CD14-positive monocyte (primary cell): Measurements from ENCODE around the gene TTC1. TPM values are rescaled to one million over a fixed set of nuclear protein-coding genes. Genes with fewer than 3 reads are reported as not detected.

Source experiments
- DNase-seq, 3 donors: peaks; one replicate each; pipeline ENCODE4 v3.0.0-alpha.2; 2011 to 2022
- H2AFZ ChIP-seq: 2 replicates; pipeline ENCODE4 v1.6.0; 2012; ENCODE audit warnings: mild to moderate bottlenecking, low read depth, low read length, inconsistent platforms; ENCODE audit not compliant: insufficient read depth, poor library complexity, severe bottlenecking
- H3K27ac ChIP-seq, 2 donors: 1 replicate in 1 of 2; 2 replicates in 1 of 2; pipeline ENCODE4 v1.5.1; 2012 to 2013; ENCODE audit warnings: low read length in 2 of 2, control low read depth in 1 of 2, inconsistent platforms in 1 of 2, low read depth in 1 of 2, mild to moderate bottlenecking in 1 of 2
- H3K27me3 ChIP-seq, 2 donors: one replicate each; pipeline versions ENCODE4 v1.6.0 to v1.6.1; 2011 to 2013; ENCODE audit warnings: low read length in 2 of 2; ENCODE audit not compliant: control insufficient read depth in 2 of 2, insufficient read depth in 2 of 2
- H3K36me3 ChIP-seq, 2 donors: replicated peaks in 1 of 2; 1 replicate in 1 of 2; 2 replicates in 1 of 2; pipeline versions ENCODE4 v1.5.1 to v1.6.1; 2012 to 2013; ENCODE audit warnings: low read length in 2 of 2, control low read depth in 1 of 2, inconsistent platforms in 1 of 2, mild to moderate bottlenecking in 1 of 2; ENCODE audit not compliant: insufficient read depth in 2 of 2, control insufficient read depth in 1 of 2
- H3K4me1 ChIP-seq, 2 donors: 1 replicate in 1 of 2; 2 replicates in 1 of 2; pipeline versions ENCODE4 v1.5.1 to v1.6.1; 2012 to 2013; ENCODE audit warnings: low read length in 2 of 2, control low read depth in 1 of 2, inconsistent platforms in 1 of 2, mild to moderate bottlenecking in 1 of 2, moderate library complexity in 1 of 2; ENCODE audit not compliant: insufficient read depth in 2 of 2, control insufficient read depth in 1 of 2
- H3K4me2 ChIP-seq: replicated peaks from 2 replicates; pipeline ENCODE3; 2012; ENCODE audit warnings: low read length, moderate library complexity, mild to moderate bottlenecking; ENCODE audit not compliant: poor library complexity, severe bottlenecking; ENCODE audit errors: extremely low read depth
- H3K4me3 ChIP-seq, 3 experiments: fragments of 200-600 bp in 1 of 3; sonication (generic) in 1 of 3; replicated peaks in 1 of 3; 1 replicate in 2 of 3; 2 replicates in 1 of 3; pipeline ENCODE4 v1.5.1; 2011 to 2013; ENCODE audit warnings: low read length in 3 of 3, mild to moderate bottlenecking in 3 of 3, control low read depth in 2 of 3, low read depth in 2 of 3, inconsistent platforms in 1 of 3, moderate library complexity in 1 of 3
- H3K79me2 ChIP-seq: 2 replicates; pipeline ENCODE4 v1.6.0; 2012; ENCODE audit warnings: mild to moderate bottlenecking, control low read depth, inconsistent platforms, low read length, moderate library complexity; ENCODE audit not compliant: insufficient read depth
- H3K9ac ChIP-seq: 2 replicates; pipeline ENCODE4 v1.6.0; 2017; ENCODE audit warnings: low read length, mild to moderate bottlenecking; ENCODE audit not compliant: insufficient read depth, poor library complexity, severe bottlenecking
- H3K9me3 ChIP-seq, 2 donors: replicated peaks in 1 of 2; 1 replicate in 1 of 2; 2 replicates in 1 of 2; pipeline versions ENCODE4 v1.5.1 to v1.6.1; 2012 to 2013; ENCODE audit warnings: low read length in 2 of 2, control low read depth in 1 of 2; ENCODE audit not compliant: control insufficient read depth in 1 of 2, insufficient read depth in 1 of 2
- H4K20me1 ChIP-seq: 2 replicates; pipeline ENCODE4 v1.6.0; 2012; ENCODE audit warnings: mild to moderate bottlenecking, low read length, control low read depth, moderate library complexity; ENCODE audit not compliant: insufficient read depth
- H3K27ac Mint-ChIP-seq, 7 donors: one replicate each; pipeline ENCODE4 v1.8.0; 2020; ENCODE audit warnings: mild to moderate bottlenecking in 7 of 7, mixed read lengths in 7 of 7, moderate library complexity in 6 of 7, inconsistent platforms in 2 of 7
- H3K27me3 Mint-ChIP-seq, 3 donors: one replicate each; pipeline ENCODE4 v1.8.0; 2021 to 2022; ENCODE audit warnings: low read depth in 3 of 3, mild to moderate bottlenecking in 3 of 3, mixed read lengths in 3 of 3, moderate library complexity in 3 of 3, inconsistent platforms in 1 of 3
- H3K36me3 Mint-ChIP-seq, 2 donors: one replicate each; pipeline ENCODE4 v1.8.0; 2020; ENCODE audit warnings: mixed read lengths in 2 of 2, inconsistent platforms in 1 of 2, mild to moderate bottlenecking in 1 of 2
- H3K4me1 Mint-ChIP-seq: one replicate; pipeline ENCODE4 v1.8.0; 2020; ENCODE audit warnings: mild to moderate bottlenecking, mixed read lengths
- H3K4me3 Mint-ChIP-seq, 2 donors: one replicate each; pipeline ENCODE4 v1.8.0; 2020; ENCODE audit warnings: mild to moderate bottlenecking in 2 of 2, mixed read lengths in 2 of 2, moderate library complexity in 1 of 2
- H3K9me3 Mint-ChIP-seq, 7 donors: one replicate each; pipeline ENCODE4 v1.8.0; 2020 to 2022; ENCODE audit warnings: mixed read lengths in 7 of 7, mild to moderate bottlenecking in 6 of 7, moderate library complexity in 6 of 7, inconsistent platforms in 2 of 7
- CTCF ChIP-seq: fragments of 200-600 bp; IDR thresholded peaks from one replicate; pipeline ENCODE4 v1.8.0; 2022; ENCODE audit warnings: antibody characterized with exemption, mild to moderate bottlenecking
- WGBS: methylation state at CpG from one replicate; pipeline ENCODE4 v1.1.5; 2013; ENCODE audit warnings: missing lambda C conversion rate; ENCODE audit not compliant: insufficient coverage; 5-methylcytosine and 5-hydroxymethylcytosine counted together
- intact Hi-C, 2 donors: fragments of 100-400 bp; cut with micrococcal nuclease; formaldehyde crosslinking; loops; one replicate each; pipeline versions ENCODE4 v1.15.0 to v1.15.1; 2023
- polyA plus RNA-seq, 3 donors: library from polyadenylated mRNA; depleted of rRNA in 1 of 3; unstranded in 2 of 3; stranded (reverse) in 1 of 3; fragments of 300-500 nt in 2 of 3; fragments of >200 nt in 1 of 3; fragmentation: Illumina TruSeq in 2 of 3; gene quantifications; 1 replicate in 2 of 3; 2 replicates in 1 of 3; pipeline ENCODE4 v1.2.3, GENCODE V29; 2012 to 2021

Gene TTC1
- polyA plus RNA-seq, 3 donors, result 11.4 to 63.4 (median 63.0) TPM

DNA sequence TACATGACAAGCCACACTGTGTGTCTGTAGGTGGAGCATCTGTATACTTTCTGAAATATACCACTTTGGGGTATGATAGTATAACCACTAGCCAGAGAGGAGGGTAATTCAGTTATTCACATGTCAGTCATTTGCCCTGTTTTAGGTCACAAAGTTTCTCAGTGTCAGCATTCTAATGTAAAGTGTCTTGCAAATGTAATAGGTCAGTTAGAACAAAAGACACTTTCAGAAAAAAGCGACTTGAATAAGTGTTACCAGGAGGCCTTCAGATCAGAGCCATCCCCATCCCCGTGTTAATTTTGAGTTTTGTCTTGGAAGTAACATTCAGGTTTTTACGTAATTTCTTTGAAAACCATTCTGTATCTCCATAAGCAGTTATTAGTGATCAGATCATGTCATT, 33.7 kb downstream of the TTC1 start:
- no peak overlapping the region for H3K27ac ChIP-seq
- peaks cover 46 to 73% of the 10 kb centered on the region in 2 donors for H3K36me3 ChIP-seq
- H3K9ac ChIP-seq, result no peak overlapping the region
- no peak overlapping the region for H3K27ac Mint-ChIP-seq
- intact Hi-C loops, result no loop called here
- H2AFZ ChIP-seq, result no peak overlapping the region
- peaks cover 4% of the 10 kb centered on the region for H4K20me1 ChIP-seq
- peaks cover 41 to 72% of the 10 kb centered on the region in 2 donors for H3K36me3 Mint-ChIP-seq
- H3K27me3 ChIP-seq, result no peaks in the 10 kb centered on the region
- H3K4me1 ChIP-seq, result peaks cover 12% of the 10 kb centered on the region in 2 donors
- H3K9me3 ChIP-seq, result no peaks in the 10 kb centered on the region
- no CpG with 5 or more reads among the region's 3 CpGs for WGBS
- peaks cover 14% of the 10 kb centered on the region for H3K4me1 Mint-ChIP-seq
- no peak overlapping the region for H3K4me3 Mint-ChIP-seq
- no peak for TF ChIP-seq CTCF
- H3K9me3 Mint-ChIP-seq, result no peaks in the 10 kb centered on the region
- no peak overlapping the region for H3K4me2 ChIP-seq
- no peaks in the 10 kb centered on the region for H3K27me3 Mint-ChIP-seq
- H3K79me2 ChIP-seq, result no peaks in the 10 kb centered on the region
- no peak for DNase-seq
- no peak overlapping the region for H3K4me3 ChIP-seq

- no peak overlapping the region for H3K9ac ChIP-seq
- H3K27ac Mint-ChIP-seq, result peak overlapping the region in 6 of 7 donors; percentile 43 to 85 (median 62)
- no peak for TF ChIP-seq CTCF
- no peaks in the 10 kb centered on the region for H3K27me3 ChIP-seq
- peak overlapping the region in 1 of 2 donors; percentile 34 for H3K27ac ChIP-seq
- intact Hi-C loops, result no loop called here
- H3K36me3 Mint-ChIP-seq, result peaks cover 43 to 74% of the 10 kb centered on the region in 2 donors
- H3K4me3 Mint-ChIP-seq, result no peak overlapping the region
- peaks cover 41 to 73% of the 10 kb centered on the region in 2 donors for H3K36me3 ChIP-seq
- H3K4me3 ChIP-seq, result no peak overlapping the region
- H3K9me3 Mint-ChIP-seq, result no peaks in the 10 kb centered on the region
- H4K20me1 ChIP-seq, result peaks cover 4% of the 10 kb centered on the region
- no peaks in the 10 kb centered on the region for H3K9me3 ChIP-seq
- peaks cover 14% of the 10 kb centered on the region for H3K4me1 Mint-ChIP-seq
- H2AFZ ChIP-seq, result no peak overlapping the region
- no peak for DNase-seq
- H3K4me2 ChIP-seq, result no peak overlapping the region
- peaks cover 12% of the 10 kb centered on the region in 2 donors for H3K4me1 ChIP-seq
- no peaks in the 10 kb centered on the region for H3K79me2 ChIP-seq
- WGBS, result no CpG with 5 or more reads among the region's 1 CpG
- no peaks in the 10 kb centered on the region for H3K27me3 Mint-ChIP-seq
Measured at GRCh38 chr5:160044391-160044804, 35.5 kb downstream of the TTC1 start.
